ENCODE results near the gene ZBED3. TPM values are rescaled to one million over a fixed set of nuclear protein-coding genes. Genes with fewer than 3 reads are reported as not detected.

Gene ZBED3
- total RNA-seq, 1 experiment from 2014 or later: 0.98 TPM

DNA sequence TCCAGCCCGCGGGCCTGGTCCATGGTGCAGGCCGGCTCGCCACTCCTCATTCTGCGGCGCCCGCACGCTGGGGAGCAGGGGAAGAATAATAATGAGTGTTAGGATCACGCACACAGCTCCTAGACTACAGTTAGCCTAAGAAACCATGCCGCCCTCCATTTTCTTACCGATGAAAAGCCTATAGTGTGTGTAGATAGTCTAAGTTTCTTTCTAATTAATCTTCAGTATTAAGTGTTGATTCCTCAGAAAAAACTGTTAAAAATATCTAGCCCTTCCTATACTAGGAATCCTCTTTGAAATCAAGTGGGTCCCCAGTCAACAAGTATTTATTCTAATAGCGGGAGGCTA is 9.3 kb downstream of the ZBED3 start:
- DNase-seq (ENCODE audit: low read depth): no peak

DNA sequence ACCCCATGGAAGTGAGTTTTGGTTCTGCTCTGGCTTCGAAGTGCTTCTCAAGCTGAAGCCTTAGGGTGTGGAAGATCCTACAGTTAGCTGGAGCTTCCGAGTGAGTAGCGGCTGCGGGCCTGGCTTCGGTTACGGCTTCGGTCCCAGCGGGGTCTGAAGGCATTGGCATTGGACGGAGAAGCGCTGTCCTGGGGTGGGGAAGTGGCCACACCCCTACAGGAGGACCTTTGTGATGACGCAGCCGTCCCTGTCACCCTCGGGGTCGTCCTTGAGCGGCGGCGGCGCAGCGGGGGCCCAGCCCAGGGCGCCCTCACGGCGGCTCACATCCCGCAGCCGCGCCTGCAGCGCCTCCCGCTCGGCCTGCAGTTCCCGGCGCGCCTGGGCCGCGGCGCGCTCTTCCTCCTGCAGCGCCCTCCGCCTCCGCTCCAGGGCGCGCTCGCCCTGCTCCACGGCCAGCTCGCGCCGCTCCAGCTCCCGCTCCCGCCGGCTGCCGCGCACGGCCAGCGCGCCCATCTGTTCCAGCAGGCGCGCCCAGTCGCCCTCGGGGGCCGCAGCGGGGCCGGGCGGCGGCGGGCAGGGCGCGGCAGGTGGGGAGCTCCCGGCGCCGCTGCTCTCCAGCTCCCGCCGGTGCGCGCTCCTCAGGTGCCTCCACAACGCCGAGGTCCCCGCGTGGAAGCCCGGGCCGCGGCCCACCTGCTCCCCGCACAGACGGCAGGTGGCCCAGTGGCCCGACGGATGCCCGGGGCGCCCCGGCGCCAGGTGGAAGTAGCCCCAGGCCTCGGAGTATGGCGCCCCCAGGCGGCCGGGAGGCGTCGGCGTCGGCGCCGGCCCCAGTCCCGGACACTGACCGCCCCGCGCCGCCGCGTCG is 9.9 kb downstream of the ZBED3 start:
- DNase-seq (ENCODE audit: low read depth): peak; percentile 18

DNA sequence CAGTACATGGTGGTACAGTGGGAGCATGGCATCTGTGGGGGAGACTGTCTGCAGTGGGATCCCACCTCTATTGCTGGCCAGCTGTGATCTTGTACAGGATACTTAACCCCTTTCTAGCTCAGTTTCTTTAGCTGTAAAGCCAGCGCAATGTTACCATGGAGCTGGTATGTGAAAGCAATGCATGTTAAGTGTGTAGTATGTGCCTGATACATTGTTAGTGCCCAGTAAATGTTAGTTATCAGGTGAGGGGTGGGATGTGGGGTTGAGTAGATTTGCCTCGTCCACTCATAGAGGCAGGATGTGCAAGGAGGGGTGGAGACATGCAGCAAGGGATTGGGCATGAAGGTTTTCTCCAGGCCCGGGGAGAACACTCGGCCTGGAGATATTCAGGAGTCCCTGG is 12.3 kb downstream of the ZBED3 start:
- DNase-seq (ENCODE audit: low read depth): no peak

DNA sequence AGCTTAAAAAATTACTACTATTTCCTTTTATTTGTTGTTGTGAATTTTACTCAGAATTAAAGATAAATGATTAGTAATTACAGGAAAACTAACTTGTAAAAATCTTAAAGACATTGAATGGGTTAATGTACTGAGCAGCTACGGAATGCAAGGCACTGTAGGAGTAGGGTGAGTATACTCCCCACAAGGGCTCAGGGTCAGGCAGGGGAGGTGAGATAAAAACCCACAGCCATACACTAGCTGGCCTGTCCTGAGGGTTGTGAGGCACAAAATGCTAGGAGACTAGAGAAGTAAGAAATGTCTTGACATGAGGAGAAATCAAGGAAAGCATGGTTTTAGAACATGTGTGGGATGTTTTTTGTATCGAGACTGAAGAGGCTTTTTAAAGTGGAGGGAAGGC is 13.4 kb downstream of the ZBED3 start:
- DNase-seq (ENCODE audit: low read depth): no peak

DNA sequence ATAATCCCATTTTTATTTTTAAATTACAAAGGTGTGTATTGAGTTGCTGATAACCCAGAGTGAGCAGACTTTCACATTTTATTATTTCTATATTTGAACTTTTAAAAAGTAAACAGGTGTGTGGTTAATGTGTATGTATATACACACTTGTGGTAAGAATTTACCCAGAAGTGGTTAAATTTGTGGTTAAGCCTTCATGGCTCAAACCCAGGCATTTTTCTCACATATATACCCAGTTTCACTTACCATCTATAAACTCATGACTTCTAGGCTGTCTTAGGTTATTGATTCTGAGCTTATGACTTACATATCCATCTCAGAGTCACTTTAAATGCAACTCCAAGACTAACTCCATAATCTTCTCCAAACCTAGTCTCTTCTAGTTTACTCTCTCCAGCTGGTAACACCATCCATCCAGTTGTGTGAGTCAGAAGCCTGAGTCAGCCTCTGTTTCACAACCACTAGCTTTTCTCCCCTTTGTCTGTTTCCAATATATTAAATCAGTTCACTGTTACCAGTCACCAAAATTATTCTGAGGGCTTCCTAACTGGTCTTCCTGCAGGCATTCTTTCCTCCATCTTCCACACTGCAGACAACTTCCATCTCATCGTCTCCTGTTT is 20.2 kb downstream of the ZBED3 start:
- peak; percentile 56 for DNase-seq (ENCODE audit: low read depth)

DNA sequence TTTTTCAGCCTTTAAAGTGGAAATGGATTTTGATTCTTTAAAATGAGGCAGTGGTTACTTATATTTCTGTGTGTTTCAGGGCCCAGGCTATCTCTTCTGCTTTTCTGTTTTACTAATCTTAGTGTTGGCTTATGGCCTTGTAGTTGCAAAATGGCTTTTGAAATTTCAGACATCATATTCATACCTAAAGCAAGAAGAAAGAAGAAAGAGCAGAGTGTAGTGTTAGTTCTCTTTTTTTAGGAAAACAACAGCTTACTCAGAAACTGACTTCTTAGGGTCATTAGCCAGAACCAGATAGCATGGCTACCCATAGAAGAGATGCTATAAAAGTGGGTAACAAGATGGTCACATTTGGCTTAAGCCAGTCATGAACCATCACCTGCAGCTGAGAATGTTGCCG is 20.9 kb downstream of the ZBED3 start:
- no peak for DNase-seq (ENCODE audit: low read depth)

DNA sequence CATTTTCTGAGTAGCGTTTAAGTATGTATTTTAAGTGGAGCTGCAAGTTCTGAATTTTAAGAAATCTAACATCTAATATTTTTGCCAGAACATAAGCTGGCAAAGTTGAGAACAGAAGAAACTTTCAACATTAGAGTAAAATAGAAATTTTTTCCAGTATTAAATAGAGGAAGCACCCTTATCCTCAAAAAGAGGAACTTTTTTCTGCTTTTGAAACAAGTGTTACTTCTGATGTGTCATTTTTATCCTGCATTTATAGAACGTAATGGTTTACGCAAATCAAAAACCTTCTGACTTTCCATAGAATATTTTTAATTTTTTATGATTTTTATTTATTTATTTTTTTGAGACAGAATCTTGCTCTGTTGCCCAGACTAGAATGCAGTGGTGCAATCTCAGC is 21.8 kb downstream of the ZBED3 start:
- no peak for DNase-seq (ENCODE audit: low read depth)

DNA sequence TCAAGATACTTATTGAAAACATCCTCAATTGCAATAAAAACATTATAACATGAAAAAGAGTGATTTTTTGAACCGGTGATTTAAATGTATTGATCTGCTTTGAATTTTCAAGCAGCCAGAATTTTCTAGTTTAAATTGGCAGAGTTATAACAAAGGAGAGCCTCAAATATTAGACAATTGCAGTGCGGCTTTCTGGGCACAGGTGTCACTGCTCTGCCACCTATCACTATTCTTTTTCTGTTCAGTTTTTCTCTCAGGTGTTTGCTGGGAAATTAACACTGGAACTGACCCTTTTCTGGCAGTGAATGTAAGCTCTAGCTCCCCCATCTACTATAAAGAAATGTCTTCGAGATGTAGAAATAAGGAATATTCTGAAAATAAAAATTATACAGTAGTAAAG is 23.0 kb downstream of the ZBED3 start:
- DNase-seq (ENCODE audit: low read depth): no peak

DNA sequence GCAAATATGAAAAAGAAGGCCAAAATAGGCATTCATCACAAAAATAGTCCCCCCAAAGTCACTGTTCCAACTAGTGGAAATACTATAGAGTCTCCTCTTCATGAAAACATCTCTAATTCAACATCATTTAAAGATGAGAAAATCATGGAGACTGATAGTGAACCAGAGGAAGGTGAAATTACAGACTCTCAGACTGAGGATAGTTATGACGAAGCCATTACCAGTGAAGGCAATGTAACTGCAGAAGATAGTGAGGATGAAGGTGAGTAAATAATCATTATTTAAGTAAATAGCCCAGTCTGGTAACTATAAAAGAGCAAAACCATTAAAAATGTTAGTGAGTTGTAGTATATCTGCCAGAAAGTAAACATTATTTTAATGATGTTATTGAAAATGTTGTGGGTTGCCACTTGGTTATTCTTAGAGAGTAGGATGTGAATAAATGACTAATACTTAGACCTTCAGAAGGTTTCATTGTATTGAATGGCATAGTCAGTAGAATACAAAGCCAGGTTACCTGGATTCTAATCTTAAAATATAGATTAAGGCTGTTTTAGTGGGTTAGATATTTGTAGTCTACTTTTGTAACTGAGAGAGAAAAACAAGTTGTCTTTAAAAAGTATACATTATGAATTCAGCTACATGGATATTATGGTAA is 40.5 kb downstream of the ZBED3 start:
- no peak for DNase-seq (ENCODE audit: low read depth)

DNA sequence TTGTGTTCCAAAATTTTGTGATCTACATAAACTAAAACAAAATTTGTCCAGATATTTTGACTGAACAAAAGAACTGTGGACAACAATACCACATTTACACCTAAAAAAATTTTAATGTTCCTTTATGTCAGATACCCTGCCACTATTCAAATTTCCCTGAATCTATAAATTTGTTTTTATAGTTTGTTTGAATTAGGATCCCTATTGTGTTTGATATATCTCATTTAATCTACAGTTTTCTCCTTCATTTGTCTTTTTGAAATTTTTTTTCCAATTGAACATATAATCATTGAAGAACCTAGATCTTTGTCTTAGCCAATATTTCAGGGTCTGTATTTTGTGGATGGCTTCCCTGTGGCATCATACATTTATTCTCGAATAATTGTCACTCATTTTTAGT is 51.1 kb downstream of the ZBED3 start:
- DNase-seq (ENCODE audit: low read depth): no peak

DNA sequence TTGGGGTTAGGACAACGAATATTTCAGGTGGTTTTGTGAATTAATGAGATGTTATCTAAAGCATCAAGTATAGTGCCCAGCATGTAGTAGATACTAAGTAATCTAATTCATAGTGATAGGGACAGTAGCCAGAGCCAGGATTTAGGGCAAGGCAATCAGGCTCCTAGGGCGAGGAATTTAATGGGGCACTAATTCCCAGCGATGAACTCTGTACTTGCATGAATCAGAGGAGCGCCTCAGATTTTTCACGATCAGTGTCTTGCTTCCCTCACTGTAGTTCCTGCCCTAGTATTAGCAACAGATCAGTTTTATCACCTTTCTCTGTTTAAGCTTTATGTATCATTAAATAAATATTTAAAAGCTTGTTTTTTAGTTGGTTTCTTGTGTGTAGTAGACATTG is 53.7 kb downstream of the ZBED3 start:
- no peak for DNase-seq (ENCODE audit: low read depth)

DNA sequence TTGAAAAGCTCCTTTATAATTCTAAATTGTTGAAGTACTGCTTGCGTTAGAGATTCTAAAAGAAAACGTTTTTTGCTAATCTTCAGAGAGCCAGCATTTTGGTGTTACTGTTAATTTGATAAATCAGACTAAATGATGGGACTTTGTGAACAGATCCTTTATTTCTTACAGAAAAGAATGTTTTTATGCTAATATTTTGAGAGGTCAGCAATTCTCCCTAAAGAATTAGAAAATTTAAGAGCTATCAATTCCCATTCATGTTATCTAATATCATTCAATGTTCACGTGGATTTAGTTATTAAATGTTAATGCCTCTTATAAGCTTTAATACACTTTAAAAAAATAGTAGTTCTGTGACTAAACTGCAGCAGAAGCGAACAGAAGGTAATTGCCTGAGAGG is 54.5 kb downstream of the ZBED3 start:
- DNase-seq (ENCODE audit: low read depth): no peak

DNA sequence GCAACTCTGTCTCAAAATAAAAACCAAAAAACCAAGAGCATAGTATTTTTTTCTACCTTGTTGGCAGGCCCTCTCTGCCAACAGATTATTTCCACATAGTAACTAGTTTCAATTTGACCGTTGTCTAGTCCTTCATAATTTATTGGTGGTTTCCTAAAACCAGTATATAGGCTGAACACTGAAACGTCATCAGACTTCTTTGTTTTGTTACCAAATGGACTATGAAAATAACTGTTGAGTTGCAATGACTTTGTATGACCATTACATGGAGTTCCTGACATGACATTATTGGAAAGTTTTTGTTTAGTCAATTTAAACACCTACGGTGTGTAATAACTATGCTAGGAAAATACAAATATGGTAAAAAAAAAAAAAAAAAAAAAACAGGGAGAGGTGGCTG is 55.2 kb downstream of the ZBED3 start:
- no peak for DNase-seq (ENCODE audit: low read depth)

DNA sequence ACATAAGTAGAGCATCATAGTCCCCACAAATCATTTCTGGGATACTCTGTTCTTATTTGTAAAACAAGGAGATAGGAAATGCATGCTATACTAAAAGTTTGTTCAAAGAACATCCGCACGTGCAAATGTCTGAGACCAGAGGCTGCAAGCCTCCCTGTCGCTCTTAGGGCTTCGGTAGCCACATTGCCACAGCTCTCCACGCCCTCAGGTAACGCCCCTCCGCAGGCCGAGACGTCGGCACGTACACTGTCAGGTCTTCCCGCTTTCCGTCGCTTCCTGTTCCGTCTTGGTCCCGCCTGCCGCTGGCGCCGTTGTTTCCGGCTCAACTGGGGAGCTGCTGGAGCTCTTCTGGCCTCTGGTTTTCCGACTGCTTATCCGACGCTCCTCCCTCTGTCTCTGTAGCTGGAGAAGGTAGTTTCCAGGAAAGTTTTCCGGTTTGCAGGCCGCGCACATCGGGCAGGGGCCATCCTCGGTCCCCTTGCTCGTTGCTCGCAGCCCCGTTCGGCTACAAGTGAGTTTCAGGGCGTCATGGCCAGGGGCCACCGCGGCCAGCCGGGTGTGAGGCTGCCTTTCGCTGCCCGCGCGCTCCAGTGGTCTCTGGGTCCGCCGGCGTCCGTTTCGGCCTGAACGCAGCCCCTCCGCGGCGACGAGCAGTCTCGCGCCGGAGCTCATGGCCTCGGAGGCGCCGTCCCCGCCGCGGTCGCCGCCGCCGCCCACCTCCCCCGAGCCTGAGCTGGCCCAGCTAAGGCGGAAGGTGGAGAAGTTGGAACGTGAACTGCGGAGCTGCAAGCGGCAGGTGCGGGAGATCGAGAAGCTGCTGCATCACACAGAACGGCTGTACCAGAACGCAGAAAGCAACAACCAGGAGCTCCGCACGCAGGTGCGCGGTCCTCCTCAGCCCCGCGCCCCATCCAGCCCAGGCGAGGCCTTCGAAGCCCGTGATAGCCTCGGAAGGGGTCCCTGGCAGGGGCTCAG is 56.7 kb downstream of the ZBED3 start, which contains the start of gene AGGF1:
AGGF1 (plus strand) TSS at position 308 of the 975 bp plus-strand sequence; CDS start at position 671, 363 bp downstream.
- DNase-seq (ENCODE audit: low read depth): peak; percentile 91

DNA sequence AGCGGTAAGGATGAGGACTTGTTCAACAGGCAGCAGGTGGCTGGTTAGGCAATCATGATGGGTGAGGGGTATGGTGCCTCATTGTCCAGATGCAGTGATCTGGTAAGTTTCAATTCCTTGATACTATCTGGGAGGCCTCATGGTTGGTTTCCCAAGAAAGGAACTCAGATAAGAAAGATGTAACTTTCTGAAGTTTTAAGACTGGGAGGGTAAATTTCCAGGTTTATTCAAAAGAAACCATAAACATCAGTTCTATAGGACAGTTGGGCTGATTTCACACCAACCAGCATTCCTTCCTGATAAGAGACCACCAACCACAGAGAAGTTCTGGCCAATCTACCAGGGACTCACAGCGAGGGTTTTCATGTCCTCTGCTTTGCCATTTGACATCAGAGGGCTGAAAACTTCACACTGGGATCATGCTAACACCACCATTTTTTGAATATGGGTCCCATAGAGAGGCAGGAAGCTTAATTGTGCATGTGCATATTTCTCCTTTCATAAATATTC is 57.7 kb downstream of the ZBED3 start:
- DNase-seq (ENCODE audit: low read depth): no peak

DNA sequence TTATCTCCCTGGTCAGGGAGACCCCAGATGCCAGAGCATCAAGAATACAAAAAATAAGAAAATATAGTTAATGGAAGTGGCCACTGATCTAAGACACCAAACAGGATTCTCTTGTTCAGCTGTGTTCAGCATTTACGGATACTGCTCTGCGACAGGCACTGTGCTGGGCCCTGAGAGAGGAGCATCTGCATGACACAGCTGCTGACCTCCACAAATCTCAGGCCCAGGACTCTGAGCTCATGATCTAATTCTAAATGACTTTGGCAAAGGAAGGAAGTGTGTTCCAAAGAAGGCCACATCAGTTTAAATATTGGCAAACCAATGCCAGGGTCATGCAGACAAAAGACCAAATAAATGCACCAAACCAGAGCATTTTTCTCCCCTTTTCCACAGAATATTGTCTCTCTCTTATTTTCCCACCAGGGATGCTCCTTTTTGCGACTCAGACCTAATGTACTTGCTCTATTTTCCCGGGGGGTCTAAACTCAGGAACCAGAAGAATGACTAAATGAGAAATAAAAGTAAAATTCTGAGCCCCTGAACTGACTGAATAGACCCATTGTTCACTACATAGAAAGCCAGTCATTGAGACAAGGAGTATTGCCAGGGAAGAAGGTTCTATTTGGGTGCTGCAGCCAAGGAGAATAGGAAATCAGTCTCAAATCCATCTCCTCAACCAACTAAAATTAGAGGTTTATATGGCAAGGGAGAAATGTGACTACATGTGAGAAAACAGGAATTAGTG is 58.3 kb downstream of the ZBED3 start:
- DNase-seq (ENCODE audit: low read depth): no peak

DNA sequence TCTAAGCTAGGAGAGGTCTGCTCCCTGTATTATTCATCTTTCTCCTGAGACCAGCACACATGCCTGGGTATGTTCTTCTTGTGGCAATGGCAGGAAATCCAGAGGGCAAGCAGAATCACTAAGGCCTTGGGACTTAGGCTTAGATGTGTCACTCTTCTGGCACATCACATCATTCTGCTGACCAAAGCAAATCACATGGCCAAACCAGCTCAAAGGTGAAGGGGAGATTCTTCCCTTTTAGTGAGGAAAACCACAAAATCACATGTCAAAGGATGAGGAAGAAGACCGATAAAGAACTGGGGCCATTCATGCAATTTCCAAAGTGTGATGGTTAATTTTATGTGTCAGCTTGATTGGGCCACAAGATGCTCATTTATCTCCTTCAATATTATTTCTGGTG is 62.6 kb downstream of the ZBED3 start:
- DNase-seq (ENCODE audit: low read depth): no peak

DNA sequence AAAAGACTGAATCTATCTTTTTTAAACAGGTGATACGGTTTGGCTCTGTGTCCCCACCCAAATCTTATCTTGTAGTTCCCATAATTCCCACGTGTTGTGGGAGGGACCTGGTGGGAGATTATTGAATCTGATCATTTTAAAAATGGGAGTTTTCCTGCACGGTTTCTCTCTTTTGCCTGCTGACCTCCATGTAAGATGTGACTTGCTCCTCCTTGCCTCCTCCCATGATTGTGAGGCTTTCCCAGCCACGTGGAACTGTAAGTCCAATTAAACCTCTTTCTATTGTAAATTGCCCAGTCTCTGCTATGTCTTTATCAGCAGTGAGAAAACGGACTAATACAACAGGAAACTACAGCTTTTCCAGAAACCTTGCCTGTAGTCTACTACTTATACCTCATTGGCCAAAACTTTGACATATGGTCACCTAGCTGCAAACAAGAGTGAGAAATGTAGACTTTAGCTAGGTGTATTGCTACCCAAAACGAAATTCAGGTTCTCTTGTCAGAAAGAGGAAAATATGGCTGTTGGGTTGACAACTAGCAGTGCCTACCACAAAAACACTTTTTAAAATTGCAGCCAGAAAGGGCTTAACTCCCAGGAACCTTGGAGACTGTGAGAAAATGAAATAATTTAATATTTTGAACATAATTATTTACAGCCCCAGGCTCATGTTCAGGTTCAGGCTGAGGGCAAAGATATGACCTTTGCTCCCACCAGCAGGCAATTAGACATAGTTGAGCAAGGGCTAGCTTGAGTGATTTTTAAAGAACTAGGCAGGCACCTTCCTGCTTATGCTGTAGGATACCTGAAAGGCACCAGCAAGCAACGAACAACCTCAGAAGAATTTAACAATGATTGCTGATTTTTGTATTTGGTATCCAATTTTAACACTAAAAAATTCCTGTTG is 64.3 kb downstream of the ZBED3 start:
- DNase-seq (ENCODE audit: low read depth): no peak
